ENCODE measurements around the gene TBCK.

GRCh38 chr4:106002994-106003393 lies 313.0 kb downstream of the TBCK start:
- TF ChIP-seq ZBTB33 (IDR thresholded peaks at IDR 0.05; ENCODE audit: borderline replicate concordance, low read depth) (no peak), FOXM1 (IDR thresholded peaks at IDR 0.05; ENCODE audit: low read depth) (no peak), MXI1 (IDR thresholded peaks at IDR 0.05; ENCODE audit: low read depth, low read length) (no peak), CTCF (IDR thresholded peaks at IDR 0.05) (no peak), YY1 (IDR thresholded peaks at IDR 0.05; ENCODE audit: low read depth) (no peak), POLR2AphosphoS5 (IDR thresholded peaks at IDR 0.05; ENCODE audit: low read depth, low read length) (no peak)

All from SK-N-SH (cell line).